ENCODE results near the gene CNTNAP2.

Gene CNTNAP2

DNA sequence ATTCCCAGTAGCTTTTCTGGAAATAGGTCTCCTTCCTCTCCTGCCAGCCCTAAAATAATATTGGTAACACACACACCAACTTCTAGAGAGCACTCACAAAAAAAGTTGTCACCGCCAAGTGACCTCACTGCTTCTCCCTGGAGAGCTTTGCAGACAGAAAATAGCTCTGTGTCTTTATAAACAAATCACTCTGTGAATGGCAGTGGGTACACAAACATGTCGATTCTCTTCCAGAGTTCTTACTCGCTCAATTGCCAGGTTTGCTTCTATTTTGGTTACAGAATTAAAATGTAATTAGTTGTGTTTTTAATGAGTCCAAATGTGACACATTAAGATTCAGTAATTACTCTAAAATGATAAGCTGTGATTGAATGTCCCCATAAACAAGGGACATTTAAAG, 1824.8 kb downstream of the CNTNAP2 start:
- DNase-seq (ENCODE audit: low read depth): no peak
- no peak overlapping the region for H3K4me3 ChIP-seq (ENCODE audit: low read depth, low read length)

DNA sequence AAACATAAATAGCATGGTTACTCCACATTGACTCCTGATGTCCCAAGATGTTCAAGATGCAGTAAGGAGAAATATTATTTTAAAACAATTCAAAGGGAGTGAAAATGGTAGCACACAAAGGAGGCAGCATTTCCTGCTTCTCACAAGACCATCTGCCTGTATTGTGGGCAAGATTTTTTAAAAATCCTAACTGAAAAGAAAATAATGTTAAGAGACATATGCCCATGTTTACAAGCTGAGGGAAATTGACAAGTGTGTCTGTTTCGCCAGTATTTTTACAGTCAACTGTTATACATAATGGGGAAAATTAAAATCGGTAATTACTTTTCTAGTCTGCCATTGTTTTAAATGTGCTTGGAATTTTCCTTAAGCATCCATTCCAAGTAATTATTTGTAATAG, 1827.7 kb downstream of the CNTNAP2 start:
- DNase-seq (ENCODE audit: low read depth): no peak
- no peak overlapping the region for H3K4me3 ChIP-seq (ENCODE audit: low read depth, low read length)

DNA sequence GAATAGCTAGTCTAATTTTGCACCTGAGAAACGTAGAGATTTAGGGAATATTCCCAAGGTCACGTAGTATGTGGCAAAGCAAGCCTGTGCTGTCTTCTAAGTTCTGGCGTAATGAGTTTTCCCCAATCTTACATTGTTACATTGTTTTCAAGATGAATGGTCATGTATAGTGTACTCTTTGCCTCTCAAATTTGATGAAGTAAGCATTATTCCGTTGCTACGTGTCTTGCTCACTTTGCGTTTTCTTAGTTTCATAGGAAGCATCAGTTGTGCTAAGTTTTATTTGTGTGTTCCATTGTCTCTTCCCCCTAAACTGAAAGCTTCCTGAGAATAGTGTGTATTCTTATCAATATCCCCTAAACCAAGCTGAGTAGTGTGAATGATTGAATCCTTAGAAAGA, 1836.3 kb downstream of the CNTNAP2 start:
- DNase-seq (ENCODE audit: low read depth): no peak
- H3K4me3 ChIP-seq (ENCODE audit: low read depth, low read length): no peak overlapping the region

DNA sequence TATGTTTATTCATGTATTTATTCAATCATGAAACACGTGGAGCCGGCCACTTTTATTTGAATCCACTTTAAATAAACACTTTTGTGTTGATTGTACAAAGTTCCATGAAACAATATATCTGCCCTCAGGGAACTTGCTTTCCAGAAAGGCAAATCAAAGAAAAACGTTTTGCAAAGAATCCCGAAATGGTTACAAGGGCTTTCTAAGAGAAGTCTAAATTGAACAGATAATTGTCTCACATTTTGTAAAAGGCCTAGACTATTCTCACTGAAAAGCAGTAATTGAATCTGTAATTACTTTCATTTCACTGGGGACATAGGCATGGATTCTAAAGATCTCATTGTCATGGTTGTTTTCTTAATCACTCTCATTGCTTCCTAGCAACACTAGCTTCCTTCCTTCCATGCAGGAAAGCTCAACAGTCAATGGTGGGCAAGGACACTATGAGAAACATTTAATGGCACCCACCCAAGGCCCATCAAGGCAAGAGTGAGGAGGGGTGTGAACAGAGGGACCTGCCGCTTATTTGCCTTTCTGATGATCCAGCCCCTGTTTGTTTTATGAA, 1851.5 kb downstream of the CNTNAP2 start:
- H3K4me3 ChIP-seq (ENCODE audit: low read depth, low read length): no peak overlapping the region
- no peak for DNase-seq (ENCODE audit: low read depth)

DNA sequence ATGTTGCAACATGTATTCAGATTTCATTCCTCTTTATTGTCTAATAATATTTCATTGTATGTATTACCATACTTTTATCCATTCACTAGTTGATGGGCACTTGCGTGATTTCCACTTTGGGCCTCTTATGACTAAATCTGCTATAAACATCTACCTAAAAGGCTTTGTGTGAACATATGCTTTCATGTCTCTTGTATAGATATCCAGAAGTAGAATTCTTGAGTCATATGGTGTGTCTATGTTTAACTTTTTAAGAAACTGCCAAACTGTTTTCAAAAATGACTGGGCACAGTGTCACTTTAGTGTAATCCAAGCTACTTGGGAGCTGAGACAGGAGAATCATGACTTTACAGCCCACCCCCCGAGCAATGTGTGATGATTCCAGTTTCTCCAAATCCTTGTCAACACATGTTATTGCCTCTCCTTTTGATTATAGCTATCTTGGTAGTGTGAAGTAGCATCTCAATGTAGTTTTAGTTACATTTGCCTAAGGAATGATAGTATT, 1855.1 kb downstream of the CNTNAP2 start:
- H3K4me3 ChIP-seq (ENCODE audit: low read depth, low read length): no peak overlapping the region
- no peak for DNase-seq (ENCODE audit: low read depth)

DNA sequence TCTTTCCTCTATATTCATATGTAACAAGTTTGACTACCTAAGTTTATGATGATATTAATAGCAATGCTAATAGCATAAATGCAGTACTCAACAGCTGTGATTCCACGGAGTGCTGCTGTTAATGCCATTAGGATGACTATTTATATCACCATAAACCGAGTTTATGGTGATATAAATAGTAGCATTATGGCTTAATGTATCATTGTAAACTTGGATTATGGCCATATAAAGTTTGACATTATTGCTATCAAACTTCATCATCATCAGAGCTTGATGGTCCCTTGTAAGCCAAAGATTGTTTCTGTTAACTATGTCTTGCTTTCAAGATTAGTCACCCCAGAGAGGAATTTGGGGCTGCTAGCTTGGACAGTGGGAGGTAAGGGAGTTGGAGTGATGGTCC, 1861.6 kb downstream of the CNTNAP2 start:
- no peak overlapping the region for H3K4me3 ChIP-seq (ENCODE audit: low read depth, low read length)
- DNase-seq (ENCODE audit: low read depth): no peak

DNA sequence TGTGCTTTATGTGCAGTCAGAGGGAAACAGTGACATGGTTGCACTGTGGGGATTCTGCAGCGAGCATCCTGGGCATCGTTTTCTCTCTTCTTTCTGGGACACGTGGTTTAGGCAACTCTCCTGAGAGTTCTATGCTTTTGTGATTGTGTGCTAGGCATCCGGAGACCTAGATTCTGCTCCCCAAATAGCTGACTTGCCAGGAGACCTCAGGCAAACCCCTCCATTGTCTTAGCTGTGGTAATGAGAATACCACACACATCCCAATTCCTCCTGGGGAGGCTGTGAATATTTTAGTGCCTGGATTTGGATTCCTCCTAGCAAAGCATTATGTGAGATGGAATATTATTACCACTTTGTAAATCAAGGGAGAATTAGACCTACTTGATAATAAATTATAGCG, 1862.0 kb downstream of the CNTNAP2 start:
- DNase-seq (ENCODE audit: low read depth): no peak
- H3K4me3 ChIP-seq (ENCODE audit: low read depth, low read length): no peak overlapping the region

DNA sequence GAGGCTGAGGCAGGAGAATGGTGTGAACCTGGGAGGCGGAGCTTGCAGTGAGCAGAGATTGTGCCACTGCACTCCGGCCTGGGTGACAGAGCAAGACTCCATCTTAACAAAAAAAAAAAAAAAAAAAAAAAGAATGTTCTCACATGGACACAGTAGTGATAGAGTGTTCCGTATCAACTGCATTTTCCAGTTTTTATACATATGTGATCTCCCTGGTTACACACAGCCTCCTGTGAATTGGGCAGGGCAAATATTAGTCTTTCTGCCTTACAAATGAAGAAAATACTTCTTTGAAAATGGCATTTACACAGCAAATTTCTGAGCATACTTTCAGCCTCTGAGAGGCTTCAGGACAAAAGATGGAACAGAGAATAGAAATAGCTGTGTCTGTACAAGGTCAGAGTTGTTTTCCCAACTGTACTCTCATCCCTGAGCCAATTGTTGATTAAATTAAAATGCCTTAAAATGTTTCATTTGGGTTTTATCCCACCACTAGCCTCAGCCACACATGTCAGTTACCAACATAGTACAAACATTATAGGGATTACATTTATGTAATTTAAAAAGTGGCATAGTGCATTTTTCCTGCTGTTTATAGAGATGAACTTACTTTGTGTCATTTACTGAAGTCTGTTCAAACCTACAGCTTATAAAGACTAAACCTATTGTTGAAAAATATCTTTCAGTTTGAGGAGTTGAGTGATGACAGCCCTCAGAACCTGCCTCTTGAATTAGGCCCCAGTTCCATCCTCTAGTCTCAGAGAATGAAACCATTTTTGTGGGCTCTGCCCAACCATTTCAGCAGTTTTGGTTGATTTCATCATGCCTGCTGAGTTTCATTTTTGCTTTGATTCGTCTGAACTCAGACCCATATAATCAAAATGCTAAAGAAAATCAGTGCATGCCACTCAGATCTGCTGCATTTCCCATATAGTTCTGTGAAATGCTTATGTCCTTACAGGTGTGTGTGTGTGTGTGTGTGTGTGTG, 1864.5 kb downstream of the CNTNAP2 start:
- no peak for DNase-seq (ENCODE audit: low read depth)
- no peak overlapping the region for H3K4me3 ChIP-seq (ENCODE audit: low read depth, low read length)

DNA sequence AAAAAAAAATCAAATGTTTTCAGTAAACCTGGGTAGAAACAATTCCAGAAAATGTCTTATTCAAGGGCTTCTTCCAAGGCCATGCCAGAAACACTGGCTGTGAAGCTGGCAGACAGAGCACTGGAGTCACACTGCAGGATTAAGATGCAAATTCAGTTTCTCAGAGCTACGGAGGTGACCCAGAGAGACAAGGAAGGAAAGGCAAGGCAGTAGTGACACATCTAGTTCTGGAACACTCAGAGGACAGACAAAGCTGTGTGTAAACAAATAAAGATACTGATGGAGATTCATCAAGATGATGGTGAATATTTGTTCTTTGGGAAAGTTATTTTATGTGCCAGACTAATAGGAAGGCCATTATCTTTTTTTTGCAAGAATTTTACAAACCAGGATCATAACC, 1865.7 kb downstream of the CNTNAP2 start:
- no peak overlapping the region for H3K4me3 ChIP-seq (ENCODE audit: low read depth, low read length)
- DNase-seq (ENCODE audit: low read depth): no peak

DNA sequence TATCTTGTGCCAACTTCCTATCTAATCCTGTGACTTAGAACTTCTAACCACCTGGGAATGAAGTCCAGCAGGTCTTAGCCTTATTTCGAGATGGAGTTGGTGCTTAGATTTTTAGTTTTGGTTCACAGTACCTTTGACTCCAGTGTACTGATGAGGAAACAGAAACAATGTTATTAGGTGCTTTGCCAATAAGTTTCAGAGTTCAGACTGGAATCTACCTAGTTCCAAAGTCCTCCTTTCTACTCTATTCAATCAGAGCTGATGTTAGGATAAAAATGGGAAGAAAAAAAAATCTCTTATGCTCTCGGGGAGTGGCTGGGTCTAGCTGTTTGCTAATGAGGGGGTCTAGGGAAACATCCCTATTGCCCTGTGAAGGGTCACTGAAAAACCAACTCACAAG, 1867.7 kb downstream of the CNTNAP2 start:
- no peak for DNase-seq (ENCODE audit: low read depth)
- H3K4me3 ChIP-seq (ENCODE audit: low read depth, low read length): no peak overlapping the region

DNA sequence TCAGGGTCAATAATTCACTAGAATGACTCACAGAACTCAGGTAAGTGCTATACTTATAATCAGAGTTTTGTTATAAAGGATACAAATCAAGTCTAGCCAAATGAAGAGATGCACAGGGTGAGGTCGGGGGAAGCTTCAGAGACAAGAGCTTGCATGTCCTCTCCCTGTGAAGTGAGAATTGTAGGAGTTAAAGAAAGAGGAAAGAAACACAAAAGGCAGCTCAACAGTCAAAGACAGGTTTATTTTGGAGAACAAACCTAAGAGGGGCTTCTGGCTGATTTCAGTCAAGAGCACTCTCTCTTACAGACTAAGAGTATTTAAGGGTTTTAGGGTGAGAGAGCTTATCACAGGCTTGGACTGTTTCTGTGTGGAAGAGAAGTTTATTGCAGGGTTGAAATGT, 1873.5 kb downstream of the CNTNAP2 start:
- no peak for DNase-seq (ENCODE audit: low read depth)
- no peak overlapping the region for H3K4me3 ChIP-seq (ENCODE audit: low read depth, low read length)

DNA sequence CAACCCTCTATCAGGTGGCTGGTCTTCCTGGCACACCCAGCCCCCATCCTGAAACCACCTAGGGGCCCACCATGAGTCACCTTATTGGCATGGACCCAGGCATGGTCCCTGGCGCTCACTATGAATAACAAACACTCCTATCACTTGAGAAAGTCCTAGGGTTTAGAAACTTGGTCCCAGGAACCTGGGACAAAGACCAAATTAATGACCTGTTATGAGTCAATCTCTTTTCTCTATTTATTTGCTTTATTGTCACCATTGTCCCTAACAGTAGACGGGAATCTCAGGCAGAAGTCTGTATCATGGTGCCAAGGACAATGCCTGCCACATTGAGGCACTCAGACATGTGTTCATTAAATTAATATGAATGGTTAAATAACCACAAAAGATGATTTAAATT, 1874.3 kb downstream of the CNTNAP2 start:
- no peak overlapping the region for H3K4me3 ChIP-seq (ENCODE audit: low read depth, low read length)
- no peak for DNase-seq (ENCODE audit: low read depth)

DNA sequence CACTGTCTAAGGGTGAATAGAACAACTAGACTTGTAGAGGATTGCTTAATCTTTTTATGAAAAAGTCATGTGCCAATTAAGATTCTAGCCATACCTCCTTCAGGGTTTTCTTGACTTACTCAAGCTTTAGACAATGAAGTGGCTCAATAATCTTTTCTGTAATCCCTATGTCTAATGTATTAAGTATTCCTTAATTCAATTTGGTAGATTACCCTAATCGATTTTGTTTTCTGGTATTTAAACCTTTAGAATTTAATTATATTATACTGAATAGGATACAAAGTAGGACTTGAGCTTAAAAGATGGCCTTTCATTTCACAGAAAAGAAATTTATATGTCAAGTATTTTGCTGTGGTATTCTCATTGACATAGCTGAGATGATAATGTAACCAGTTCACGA, 1876.1 kb downstream of the CNTNAP2 start:
- DNase-seq (ENCODE audit: low read depth): no peak

DNA sequence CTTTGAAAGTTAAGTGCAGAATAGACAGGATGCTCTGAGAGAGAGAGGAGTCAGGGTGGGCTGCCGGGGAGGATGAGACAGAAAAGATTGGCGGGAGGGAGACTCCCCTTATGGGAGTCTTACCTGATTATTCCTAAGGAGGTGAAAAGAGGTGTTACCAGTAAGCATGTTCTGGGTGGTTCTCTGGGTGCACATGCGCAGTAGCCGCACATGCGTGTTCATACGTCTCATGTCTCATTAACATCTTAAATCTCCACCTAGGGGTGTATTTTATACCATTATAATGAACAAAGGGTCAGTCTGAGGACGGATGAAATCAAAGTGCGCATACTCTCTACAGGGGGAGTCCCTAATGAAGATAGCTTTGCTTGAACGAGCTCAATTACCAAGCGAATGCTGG, 1881.0 kb downstream of the CNTNAP2 start:
- DNase-seq (ENCODE audit: low read depth): no peak
- H3K4me3 ChIP-seq (ENCODE audit: low read depth, low read length): no peak overlapping the region

More for the DNA sequence above, 1876.1 kb downstream of the CNTNAP2 start:
- H3K4me3 ChIP-seq (ENCODE audit: low read depth, low read length): no peak overlapping the region

DNA sequence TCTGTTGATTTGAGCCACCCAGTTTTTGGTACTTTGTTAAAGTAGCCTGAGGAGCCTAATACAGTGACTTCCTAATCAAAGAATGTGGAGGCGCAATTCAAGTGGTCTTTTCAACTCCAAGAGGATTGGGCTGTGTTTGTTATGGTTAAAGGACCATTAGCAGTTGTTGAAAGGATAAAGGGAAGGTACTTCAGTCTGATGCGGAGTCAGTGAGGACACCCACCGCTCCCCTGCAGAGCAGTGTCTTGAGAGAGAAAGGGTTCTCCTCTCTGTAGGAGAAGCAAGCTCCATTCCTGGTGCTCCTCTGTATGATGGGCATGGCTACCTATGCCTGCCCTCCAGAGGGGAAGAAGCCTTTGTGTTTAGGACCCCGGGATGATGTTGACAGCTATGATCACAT, 1883.4 kb downstream of the CNTNAP2 start:
- no peak for DNase-seq (ENCODE audit: low read depth)
- no peak overlapping the region for H3K4me3 ChIP-seq (ENCODE audit: low read depth, low read length)

DNA sequence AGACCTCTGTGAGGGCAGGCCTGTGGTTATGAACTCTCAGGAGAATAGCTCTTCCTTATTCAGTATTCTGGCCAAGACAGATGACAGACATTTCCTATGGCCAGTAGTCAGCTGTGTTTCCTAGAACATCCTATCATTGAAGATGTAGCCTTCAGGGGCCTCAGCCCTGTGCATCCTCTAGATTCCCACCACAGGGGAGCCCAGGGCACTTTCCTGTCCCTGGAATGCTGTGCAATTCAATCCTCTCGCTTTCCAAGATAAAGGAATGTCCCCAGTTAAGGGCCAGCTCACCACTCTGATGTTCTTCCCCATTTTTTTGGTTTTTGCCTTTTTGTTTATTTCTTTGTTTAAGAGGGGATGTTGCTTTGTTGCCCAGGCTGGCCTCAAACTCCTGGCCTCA, 1895.2 kb downstream of the CNTNAP2 start:
- DNase-seq (ENCODE audit: low read depth): no peak
- H3K4me3 ChIP-seq (ENCODE audit: low read depth, low read length): no peak overlapping the region

DNA sequence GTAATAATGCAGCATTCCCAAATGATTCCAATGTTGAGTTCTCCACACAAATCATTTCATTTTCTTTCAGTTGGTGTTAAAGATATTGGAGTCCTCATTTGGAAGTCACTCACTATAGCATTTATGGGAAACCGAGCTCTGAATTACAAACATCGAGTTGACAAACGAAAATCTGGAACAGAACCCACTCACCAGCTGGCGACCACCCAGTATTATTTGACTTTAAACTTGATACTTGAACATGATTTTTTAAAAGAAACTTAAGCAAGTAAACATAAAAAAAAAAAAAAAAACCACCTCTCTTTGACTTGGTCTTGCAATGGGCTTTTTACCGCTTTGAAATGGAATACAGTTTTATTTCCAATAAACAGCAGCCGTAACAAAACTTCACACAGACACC, 1897.4 kb downstream of the CNTNAP2 start:
- no peak overlapping the region for H3K4me3 ChIP-seq (ENCODE audit: low read depth, low read length)
- no peak for DNase-seq (ENCODE audit: low read depth)

DNA sequence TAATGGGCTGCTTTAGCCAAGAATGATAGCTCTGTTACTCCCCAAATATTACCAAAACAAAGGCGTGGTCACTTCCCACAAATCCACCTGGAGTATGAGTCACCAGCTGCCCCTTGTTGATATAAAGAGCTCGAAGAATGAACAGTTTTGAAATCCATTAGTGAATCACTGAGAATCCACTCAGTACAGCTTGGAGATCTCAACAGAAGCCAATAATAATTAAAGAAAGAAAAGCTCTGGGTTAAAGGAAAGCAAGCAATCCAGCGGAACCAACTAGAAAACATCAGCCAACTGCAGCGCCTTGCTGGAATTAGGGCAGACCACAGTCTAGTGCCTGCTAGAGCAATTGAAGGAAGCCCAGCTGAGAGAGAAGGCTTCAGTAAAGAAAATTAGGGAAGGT, 1897.9 kb downstream of the CNTNAP2 start:
- no peak overlapping the region for H3K4me3 ChIP-seq (ENCODE audit: low read depth, low read length)
- DNase-seq (ENCODE audit: low read depth): no peak

DNA sequence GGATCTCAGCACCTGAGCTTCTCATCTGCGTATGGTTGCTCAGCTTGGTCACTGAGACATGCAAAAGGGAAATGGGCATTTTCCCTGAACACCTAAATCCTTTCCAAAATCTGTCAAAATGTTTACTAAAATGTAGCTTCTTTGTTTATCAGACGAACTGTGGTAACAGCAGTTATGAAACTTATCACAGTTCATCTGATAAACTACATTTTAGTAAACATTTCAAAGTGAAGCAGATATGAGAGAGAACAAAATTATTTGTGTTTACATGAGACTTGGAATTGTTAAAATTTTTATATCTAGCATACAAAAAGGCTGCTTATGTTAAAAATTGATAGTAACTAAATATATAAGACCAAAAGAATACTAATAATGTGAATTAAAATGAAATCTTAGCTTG, 1900.5 kb downstream of the CNTNAP2 start:
- H3K4me3 ChIP-seq (ENCODE audit: low read depth, low read length): no peak overlapping the region

DNA sequence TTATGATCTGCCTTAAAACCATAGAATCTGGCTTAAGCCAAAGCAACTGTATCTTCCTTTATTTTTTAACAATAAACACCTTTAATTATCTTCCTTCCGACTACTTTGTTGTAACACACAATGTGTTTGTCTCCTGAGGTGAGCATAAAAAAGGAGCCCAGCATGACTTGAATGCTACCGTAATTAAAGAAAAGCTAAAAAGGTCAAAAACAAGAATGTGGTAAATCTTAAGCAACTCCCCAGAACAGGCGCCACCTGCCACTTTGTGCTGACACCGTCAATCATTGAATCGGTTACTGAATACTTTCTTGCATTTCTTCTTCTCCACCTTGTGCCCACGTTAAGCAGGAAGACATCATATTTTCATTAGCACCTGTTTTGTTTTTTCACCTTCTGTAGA, 1904.1 kb downstream of the CNTNAP2 start:
- no peak overlapping the region for H3K4me3 ChIP-seq (ENCODE audit: low read depth, low read length)
- DNase-seq (ENCODE audit: low read depth): no peak

More for the DNA sequence above, 1900.5 kb downstream of the CNTNAP2 start:
- no peak for DNase-seq (ENCODE audit: low read depth)

DNA sequence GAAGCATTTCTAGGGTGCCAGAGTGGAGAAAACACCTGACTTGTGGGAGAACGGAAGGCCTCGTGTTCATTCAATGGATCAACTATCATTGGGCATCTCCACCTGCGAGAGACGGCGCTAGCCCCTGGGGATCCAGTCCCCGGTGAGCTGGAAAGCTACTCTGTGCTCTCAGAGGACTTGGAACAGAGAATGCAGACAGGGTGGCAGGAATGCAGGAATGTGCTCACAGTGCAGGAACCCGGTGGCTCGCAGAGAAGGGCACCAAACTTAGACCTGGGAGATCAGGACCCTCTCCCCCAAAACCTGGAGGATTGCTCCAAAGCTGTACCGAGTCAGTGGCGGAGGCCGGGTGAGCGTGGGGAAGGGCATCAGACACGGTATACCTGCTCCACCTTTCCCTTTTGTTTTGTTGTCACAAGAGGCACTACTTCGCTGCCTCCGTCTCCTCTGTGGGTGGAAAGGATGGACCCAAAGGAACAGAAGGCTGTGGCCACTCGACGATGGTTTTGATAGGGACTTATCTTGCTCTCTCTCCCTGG, 1905.0 kb downstream of the CNTNAP2 start:
- DNase-seq (ENCODE audit: low read depth): no peak
- no peak overlapping the region for H3K4me3 ChIP-seq (ENCODE audit: low read depth, low read length)

Data from skeletal muscle cell (primary cell).